Uterus (tissue), 4 donors: ENCODE results near the gene LY6G6D. TPM values are rescaled to one million over a fixed set of nuclear protein-coding genes. Genes with fewer than 3 reads are reported as not detected.

Source experiments
- DNase-seq, 2 donors: peaks; one replicate each; pipeline ENCODE4 v3.0.0-alpha.2; 2019 to 2020
- H3K27ac ChIP-seq, 2 donors: fragments of 200-600 bp; sonication (generic); 1 replicate in 1 of 2; 2 replicates in 1 of 2; pipeline ENCODE4 v1.5.1; 2016 to 2018
- H3K27me3 ChIP-seq, 2 donors: fragments of 200-600 bp; sonication (generic); one replicate each; pipeline ENCODE4 v1.5.1; 2018 to 2019; ENCODE audit warnings: control low read depth in 1 of 2
- H3K36me3 ChIP-seq, 2 donors: fragments of 200-600 bp; sonication (generic); one replicate each; pipeline ENCODE4 v1.5.1; 2019; ENCODE audit warnings: control low read depth in 1 of 2
- H3K4me1 ChIP-seq, 2 donors: fragments of 200-600 bp; sonication (generic); one replicate each; pipeline ENCODE4 v1.5.1; 2018 to 2019; ENCODE audit warnings: control low read depth in 1 of 2
- H3K4me3 ChIP-seq, 2 donors: fragments of 200-600 bp; sonication (generic); 1 replicate in 1 of 2; 2 replicates in 1 of 2; pipeline ENCODE4 v1.5.1; 2018 to 2019; ENCODE audit warnings: mild to moderate bottlenecking in 1 of 2
- H3K9me3 ChIP-seq, 2 donors: fragments of 200-600 bp; sonication (generic); one replicate each; pipeline ENCODE4 v1.5.1; 2019; ENCODE audit warnings: control low read depth in 1 of 2
- POLR2A ChIP-seq, 2 donors: fragments of 450-650 bp; IDR thresholded peaks; one replicate each; pipeline ENCODE4 v1.6.1; 2016; ENCODE audit warnings: antibody characterized with exemption in 2 of 2, mild to moderate bottlenecking in 1 of 2, moderate library complexity in 1 of 2
- intact Hi-C: fragments of 100-400 bp; cut with DNase I; formaldehyde crosslinking; loops from one replicate; pipeline ENCODE4 v1.15.1; 2023; ENCODE audit warnings: low total_unique reads
- total RNA-seq, 4 donors: library from RNA; depleted of rRNA in 3 of 4; stranded (reverse); fragments of >200 nt in 3 of 4; gene quantifications; one replicate each; pipeline versions ENCODE4 v1.1.0 to v1.2.4, GENCODE V29; 2014 to 2023
- TF ChIP-seq, protein P1 (sequence below), 4 experiments: fragments of 200-600 bp in 2 of 4; fragments of 450-650 bp in 2 of 4; sonication (generic) in 2 of 4; IDR thresholded peaks; one replicate each; pipeline ENCODE4 v1.5.1; 2016 to 2019; ENCODE audit warnings: antibody characterized with exemption in 4 of 4, mild to moderate bottlenecking in 2 of 4, moderate library complexity in 1 of 4
- donor health status: DM: yes; HTN: yes; CAD: no.

LY6G6D gene
- total RNA-seq, 4 donors from 2014 or later = 2.0 TPM; not detected in 3

DNA sequence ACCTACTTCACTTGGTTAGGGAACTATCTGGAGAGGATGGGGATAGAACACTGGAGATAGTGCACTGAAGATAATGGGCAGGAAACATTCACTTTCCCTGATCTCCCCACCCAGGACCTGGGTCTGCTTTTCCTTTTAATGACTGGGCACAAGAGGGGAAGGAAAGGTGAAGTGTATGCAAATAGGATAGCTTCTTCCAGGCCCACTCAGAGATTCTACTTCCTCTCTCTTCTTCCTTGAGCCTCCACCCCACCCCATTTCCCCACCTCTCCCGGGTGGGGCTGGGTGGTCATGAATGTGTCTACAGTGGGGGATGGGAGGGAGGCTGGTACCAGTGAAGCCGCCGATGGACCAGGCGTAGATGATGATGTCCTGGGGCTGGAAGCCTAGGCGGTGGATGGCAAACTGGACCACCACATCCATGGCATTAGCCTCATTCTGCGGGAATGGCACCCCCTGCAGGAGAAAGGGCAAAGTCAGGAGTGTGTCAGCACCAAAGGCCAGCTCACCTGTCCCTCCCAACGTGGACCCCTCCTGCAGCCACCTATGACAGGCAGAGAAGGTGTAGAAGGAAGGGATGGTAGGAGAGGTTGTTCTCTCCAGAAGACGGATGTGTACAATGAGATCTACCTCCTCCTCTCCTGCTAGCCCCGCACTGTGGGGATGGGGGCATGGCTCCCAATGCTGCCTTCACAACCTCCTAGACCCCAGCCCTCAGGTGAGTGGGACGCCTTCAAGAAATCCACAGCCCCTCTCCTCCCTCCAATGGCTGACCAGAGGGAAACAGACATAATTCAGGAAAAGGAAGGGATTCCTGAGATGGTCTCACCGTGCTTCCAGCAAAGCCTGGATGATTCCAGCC, 25.7 kb upstream of the LY6G6D start:
- intact Hi-C loops = no loop called here
- Histone ChIP-seq H3K27me3 (no peaks in the 10 kb centered on the region), H3K4me3 (no peak overlapping the region), H3K9me3 (no peaks in the 10 kb centered on the region), H3K4me1 (no peaks in the 10 kb centered on the region), H3K36me3 (no peaks in the 10 kb centered on the region), H3K27ac (peak overlapping the region; percentile 40 to 44)
- DNase-seq = no peak
- no peak for TF ChIP-seq POLR2A (IDR thresholded peaks at IDR 0.05)
- TF ChIP-seq, protein P1, sequence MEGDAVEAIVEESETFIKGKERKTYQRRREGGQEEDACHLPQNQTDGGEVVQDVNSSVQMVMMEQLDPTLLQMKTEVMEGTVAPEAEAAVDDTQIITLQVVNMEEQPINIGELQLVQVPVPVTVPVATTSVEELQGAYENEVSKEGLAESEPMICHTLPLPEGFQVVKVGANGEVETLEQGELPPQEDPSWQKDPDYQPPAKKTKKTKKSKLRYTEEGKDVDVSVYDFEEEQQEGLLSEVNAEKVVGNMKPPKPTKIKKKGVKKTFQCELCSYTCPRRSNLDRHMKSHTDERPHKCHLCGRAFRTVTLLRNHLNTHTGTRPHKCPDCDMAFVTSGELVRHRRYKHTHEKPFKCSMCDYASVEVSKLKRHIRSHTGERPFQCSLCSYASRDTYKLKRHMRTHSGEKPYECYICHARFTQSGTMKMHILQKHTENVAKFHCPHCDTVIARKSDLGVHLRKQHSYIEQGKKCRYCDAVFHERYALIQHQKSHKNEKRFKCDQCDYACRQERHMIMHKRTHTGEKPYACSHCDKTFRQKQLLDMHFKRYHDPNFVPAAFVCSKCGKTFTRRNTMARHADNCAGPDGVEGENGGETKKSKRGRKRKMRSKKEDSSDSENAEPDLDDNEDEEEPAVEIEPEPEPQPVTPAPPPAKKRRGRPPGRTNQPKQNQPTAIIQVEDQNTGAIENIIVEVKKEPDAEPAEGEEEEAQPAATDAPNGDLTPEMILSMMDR (IDR thresholded peaks at IDR 0.05) = no peak

DNA sequence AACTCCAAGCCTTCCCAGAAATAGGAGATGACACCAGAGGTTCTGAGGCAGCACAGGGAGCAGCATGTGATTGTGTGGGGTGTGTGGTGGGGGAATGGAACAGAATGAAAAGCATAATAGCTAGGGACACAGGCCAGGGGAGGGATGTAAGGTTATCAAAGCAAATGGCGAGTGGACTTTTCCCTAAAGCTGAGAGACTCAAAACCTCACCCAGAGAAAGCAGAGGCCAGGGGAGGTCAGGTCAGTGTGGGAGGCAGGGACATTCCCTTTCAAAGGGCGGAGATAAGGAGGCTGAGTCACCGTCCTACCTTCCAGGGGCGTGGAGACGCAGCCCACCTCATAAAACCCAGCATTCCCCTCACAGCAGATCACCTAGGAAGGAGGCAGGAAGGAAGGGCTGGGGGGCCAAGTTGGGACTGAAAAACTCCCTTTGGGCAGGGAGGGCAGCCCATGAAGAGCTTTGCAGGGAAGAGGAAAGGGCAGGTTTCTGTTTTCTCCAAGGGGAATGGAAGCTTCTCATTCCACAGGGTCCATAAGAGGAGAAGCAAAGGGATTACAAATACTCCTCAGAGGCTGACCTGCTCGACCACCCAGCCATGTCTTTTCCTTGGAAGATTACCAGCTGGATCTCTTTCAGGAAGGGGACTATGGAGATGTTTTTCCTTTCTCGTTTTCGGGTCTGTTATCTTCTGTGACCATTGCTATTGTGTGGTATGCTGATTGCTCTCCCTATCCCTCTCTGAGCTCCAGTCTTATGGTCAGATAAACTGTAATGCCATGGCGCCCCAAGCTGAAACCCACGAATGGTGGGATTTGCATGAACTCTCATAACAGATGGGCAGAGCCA, 24.7 kb upstream of the LY6G6D start:
- Histone ChIP-seq H3K36me3 (no peaks in the 10 kb centered on the region), H3K27ac (peak overlapping the region; percentile 40 to 44), H3K4me3 (no peak overlapping the region), H3K27me3 (no peaks in the 10 kb centered on the region), H3K9me3 (no peaks in the 10 kb centered on the region), H3K4me1 (no peaks in the 10 kb centered on the region)
- intact Hi-C loops = no loop called here
- DNase-seq = no peak
- no peak for TF ChIP-seq POLR2A (IDR thresholded peaks at IDR 0.05)
- TF ChIP-seq, protein P1 (IDR thresholded peaks at IDR 0.05) = no peak

DNA sequence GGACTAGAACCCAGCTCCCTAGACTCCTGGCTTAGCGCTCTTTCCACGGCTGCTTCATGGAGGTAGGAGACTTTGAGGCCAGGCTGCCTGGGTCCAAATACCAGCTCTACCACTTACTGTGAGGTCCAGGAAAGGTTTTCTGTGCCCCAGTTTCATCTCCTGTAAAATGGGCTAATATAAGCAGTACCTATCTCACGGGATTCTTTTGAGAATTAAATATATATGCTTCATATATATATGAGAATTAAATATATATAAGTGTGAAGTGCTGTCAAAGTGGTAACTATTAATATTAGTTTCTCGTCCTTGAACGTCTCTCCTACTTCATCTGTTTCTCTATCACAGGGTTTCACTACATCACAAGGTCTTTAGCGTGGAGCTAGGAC, 24.1 kb upstream of the LY6G6D start:
- H3K27me3 ChIP-seq = no peaks in the 10 kb centered on the region
- H3K27ac ChIP-seq = peak overlapping the region in 1 of 2 donors; percentile 40
- no peaks in the 10 kb centered on the region for H3K4me1 ChIP-seq
- intact Hi-C loops = no loop called here
- DNase-seq = no peak
- H3K9me3 ChIP-seq = no peaks in the 10 kb centered on the region
- TF ChIP-seq POLR2A (IDR thresholded peaks at IDR 0.05) = no peak
- TF ChIP-seq, protein P1 (IDR thresholded peaks at IDR 0.05) = no peak
- no peak overlapping the region for H3K4me3 ChIP-seq
- H3K36me3 ChIP-seq = no peaks in the 10 kb centered on the region

DNA sequence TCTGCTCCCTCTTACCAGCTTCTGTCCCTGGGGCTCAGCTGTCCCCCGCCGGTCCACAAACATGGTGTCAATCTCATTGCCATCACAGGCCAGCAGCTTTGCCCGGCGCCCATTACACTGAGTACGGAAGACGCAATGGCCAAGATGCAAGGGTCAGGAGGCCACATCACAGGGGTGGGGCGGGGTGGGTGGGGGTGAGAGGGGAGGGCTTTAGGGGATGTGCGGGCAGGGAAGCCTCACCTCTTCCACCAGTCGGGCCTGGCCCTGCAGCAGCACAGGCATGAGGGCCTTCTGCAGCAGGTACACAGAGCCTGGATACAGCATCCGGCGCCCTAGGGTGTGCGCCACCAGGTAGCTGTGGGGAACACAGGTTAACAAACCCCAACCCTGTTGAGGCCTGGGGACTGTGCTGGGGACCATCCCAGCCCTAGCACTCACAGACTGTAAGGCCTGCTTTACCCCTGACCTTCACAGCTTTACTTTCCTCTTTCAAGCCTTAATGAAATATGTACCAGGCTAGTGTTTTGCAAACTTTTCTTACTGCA, 23.5 kb upstream of the LY6G6D start:
- no peaks in the 10 kb centered on the region for H3K27me3 ChIP-seq
- no peak for TF ChIP-seq POLR2A (IDR thresholded peaks at IDR 0.05)
- TF ChIP-seq, protein P1 (IDR thresholded peaks at IDR 0.05) = no peak
- no peaks in the 10 kb centered on the region for H3K4me1 ChIP-seq
- no peak overlapping the region for H3K27ac ChIP-seq
- no peaks in the 10 kb centered on the region for H3K9me3 ChIP-seq
- no peaks in the 10 kb centered on the region for H3K36me3 ChIP-seq
- intact Hi-C loops = no loop called here
- no peak overlapping the region for H3K4me3 ChIP-seq
- no peak for DNase-seq
